IgD-negative memory B cell (primary cell): ENCODE data around the gene PRICKLE2. TPM values are rescaled to one million over a fixed set of nuclear protein-coding genes. Genes with fewer than 3 reads are reported as not detected.

ENCODE experiments used
- H3K27ac Mint-ChIP-seq, 3 donors: one replicate each; pipeline ENCODE4 v1.8.0; 2020 to 2022; ENCODE audit warnings: mild to moderate bottlenecking in 3 of 3, mixed read lengths in 3 of 3, moderate library complexity in 1 of 3
- H3K27me3 Mint-ChIP-seq: one replicate; pipeline ENCODE4 v1.8.0; 2021; ENCODE audit warnings: mixed read lengths
- H3K36me3 Mint-ChIP-seq: one replicate; pipeline ENCODE4 v1.8.0; 2020; ENCODE audit warnings: mild to moderate bottlenecking, mixed read lengths
- H3K4me1 Mint-ChIP-seq, 3 donors: one replicate each; pipeline ENCODE4 v1.8.0; 2020 to 2022; ENCODE audit warnings: mixed read lengths in 3 of 3, mild to moderate bottlenecking in 1 of 3
- H3K4me3 Mint-ChIP-seq, 4 donors: one replicate each; pipeline ENCODE4 v1.8.0; 2020 to 2022; ENCODE audit warnings: mild to moderate bottlenecking in 4 of 4, mixed read lengths in 4 of 4, moderate library complexity in 3 of 4
- H3K9me3 Mint-ChIP-seq, 3 donors: one replicate each; pipeline ENCODE4 v1.8.0; 2020 to 2021; ENCODE audit warnings: mixed read lengths in 3 of 3, mild to moderate bottlenecking in 1 of 3
- polyA plus RNA-seq: library from polyadenylated mRNA; unstranded; fragments of 300-500 nt; fragmentation: Illumina TruSeq; gene quantifications from one replicate; pipeline ENCODE4 v1.2.3, GENCODE V29; 2021

PRICKLE2 gene
- polyA plus RNA-seq, 1 donor from 2014 or later, result 0.73 TPM

DNA sequence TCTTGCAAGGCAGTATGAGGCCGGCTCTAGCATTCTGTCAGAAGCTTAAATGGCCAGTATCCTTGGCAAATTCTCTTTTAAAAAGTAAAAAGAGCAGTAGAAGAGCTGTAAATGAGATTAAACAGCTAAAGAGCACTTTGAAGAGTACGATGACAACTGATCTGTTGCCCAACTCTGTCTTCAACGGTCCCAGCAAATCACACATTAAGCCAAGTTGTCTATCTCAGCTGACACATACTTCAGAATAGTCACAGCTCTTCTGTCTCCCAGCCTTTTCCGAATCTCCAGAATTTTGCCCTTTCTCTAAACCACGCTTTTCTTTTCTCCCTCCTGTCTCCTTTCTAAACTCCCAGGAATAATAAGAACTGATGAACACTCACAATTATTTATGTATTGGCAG lies 51.7 kb downstream of the PRICKLE2 start:
- no peak overlapping the region for H3K4me3 Mint-ChIP-seq

DNA sequence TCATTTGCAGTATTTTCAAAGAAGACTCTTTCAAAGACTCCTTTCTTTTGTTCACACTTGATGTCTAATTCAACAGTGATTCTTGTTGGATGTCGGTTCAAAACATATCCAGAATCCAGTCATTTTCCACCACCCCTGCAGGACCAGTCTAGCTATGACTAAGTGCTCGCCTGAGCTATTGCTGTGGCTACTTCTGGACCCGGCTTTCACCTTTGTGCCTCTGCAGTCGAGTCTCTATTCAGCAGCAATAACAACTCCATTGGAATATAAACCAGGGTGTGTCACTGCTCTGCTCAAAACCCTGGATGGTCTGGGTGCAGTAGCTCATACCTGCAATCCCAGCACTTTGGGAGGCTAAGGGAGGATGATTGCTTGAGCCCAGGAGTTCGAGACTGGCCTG lies 55.0 kb downstream of the PRICKLE2 start:
- Mint-ChIP-seq H3K4me3 (no peak overlapping the region), H3K9me3 (peaks cover 0 to 1% (median 0%) of the 10 kb centered on the region in 3 donors), H3K4me1 (peaks cover 0 to 2% (median 1%) of the 10 kb centered on the region in 3 donors), H3K36me3 (peaks cover 2% of the 10 kb centered on the region), H3K27me3 (no peaks in the 10 kb centered on the region), H3K27ac (no peak overlapping the region)

More for the DNA sequence above, 51.7 kb downstream of the PRICKLE2 start:
- H3K4me1 Mint-ChIP-seq, result peaks cover 0 to 7% (median 1%) of the 10 kb centered on the region in 3 donors
- no peak overlapping the region for H3K27ac Mint-ChIP-seq
- H3K27me3 Mint-ChIP-seq, result no peaks in the 10 kb centered on the region
- peaks cover 0 to 1% (median 0%) of the 10 kb centered on the region in 3 donors for H3K9me3 Mint-ChIP-seq
- H3K36me3 Mint-ChIP-seq, result peaks cover 2% of the 10 kb centered on the region

DNA sequence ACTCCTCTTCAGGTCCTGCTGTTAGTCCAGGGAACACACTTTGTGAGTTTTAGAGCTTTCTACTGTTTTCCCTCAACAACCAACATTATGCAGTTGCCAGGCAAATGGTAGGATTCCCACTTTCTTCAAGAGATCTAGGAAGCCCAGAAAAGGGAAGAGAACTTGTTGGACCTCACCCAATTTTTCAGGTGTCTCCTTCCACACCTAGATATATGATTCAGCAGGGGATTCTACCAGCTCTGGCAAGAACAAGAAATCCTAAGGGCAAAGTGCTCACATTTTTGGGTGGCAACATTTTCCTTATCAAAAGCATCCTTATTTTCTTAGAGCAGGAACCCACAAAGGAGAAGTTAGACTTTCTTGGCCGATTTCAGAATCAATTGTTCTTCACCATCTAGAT lies 57.4 kb downstream of the PRICKLE2 start:
- no peak overlapping the region for H3K4me3 Mint-ChIP-seq
- H3K9me3 Mint-ChIP-seq, result peaks cover 0 to 1% (median 0%) of the 10 kb centered on the region in 3 donors
- no peak overlapping the region for H3K27ac Mint-ChIP-seq
- no peaks in the 10 kb centered on the region for H3K36me3 Mint-ChIP-seq
- H3K27me3 Mint-ChIP-seq, result no peaks in the 10 kb centered on the region
- peaks cover 7 to 11% (median 7%) of the 10 kb centered on the region in 3 donors for H3K4me1 Mint-ChIP-seq

DNA sequence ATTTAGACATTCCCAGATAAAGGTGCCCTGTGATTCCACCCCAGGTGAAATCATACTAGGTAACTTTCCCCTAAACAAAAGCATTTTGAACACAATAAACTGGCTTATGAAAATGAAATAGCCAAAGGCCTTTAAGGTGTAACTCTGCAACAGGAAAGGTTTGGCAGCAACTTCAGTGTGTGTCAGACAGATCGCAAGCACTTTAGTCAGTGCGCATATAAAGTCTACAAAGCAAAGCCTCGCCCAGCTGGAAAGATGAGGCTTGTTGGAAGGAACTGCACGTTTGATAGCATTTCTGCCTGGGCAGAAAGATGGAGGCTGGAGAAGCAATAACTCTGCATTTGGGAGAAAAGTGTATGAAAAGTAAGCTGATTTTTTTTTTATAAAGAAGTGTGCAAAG lies 57.9 kb downstream of the PRICKLE2 start:
- peaks cover 0 to 1% (median 0%) of the 10 kb centered on the region in 3 donors for H3K9me3 Mint-ChIP-seq
- H3K36me3 Mint-ChIP-seq, result no peaks in the 10 kb centered on the region
- no peaks in the 10 kb centered on the region for H3K27me3 Mint-ChIP-seq
- H3K4me1 Mint-ChIP-seq, result peaks cover 7 to 13% (median 8%) of the 10 kb centered on the region in 3 donors
- H3K4me3 Mint-ChIP-seq, result no peak overlapping the region
- H3K27ac Mint-ChIP-seq, result no peak overlapping the region

DNA sequence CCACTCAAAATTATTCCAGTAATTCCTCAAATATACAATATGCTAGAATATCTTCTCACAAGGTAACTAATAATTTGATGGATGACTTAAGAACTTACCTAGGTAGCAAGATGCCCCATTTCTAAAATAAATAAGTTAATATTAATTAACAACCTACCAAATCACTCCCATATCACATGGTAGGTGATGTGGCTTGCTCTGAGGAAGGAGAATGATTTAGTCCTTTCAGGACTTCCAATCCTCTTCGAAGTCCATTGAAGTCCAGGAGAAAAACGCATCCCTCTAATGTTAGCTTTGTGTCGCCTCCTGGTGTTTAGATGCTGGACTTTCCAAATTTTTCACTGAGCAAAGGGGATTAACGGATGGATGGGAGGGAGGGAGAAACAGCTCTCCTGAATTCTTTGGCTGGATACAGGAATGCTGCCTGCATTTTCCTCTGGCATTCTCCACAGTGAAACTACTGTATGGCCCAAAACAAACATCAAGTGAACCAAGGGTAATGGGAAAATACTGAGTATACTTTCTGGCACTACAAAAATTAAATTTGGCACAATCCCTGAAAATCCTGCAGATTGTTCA lies 58.6 kb downstream of the PRICKLE2 start:
- Mint-ChIP-seq H3K27ac (no peak overlapping the region), H3K36me3 (no peaks in the 10 kb centered on the region), H3K4me3 (no peak overlapping the region), H3K9me3 (peaks cover 0 to 1% (median 0%) of the 10 kb centered on the region in 3 donors), H3K27me3 (no peaks in the 10 kb centered on the region), H3K4me1 (peaks cover 11 to 19% (median 12%) of the 10 kb centered on the region in 3 donors)

DNA sequence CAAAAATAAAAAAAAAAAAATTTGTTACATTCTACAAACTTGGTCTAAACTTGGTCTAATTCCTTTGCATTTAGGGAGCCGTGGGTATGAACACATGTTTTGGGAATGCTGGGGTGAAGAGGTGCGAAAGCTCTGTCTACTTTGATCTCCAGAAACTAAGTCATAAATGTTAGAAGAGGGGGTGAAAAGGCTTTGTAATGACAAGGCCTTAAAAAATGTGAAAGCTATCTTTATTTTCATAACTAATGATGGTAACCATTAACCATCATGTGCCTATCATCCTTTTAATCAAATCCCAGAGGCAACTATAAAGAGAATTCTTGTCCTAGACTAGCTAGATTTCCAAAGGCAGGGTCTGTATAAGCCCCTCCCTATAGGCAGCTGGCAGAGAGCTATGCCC lies 60.9 kb downstream of the PRICKLE2 start:
- Mint-ChIP-seq H3K4me3 (no peak overlapping the region), H3K4me1 (peaks cover 18 to 25% (median 18%) of the 10 kb centered on the region in 3 donors), H3K27me3 (peaks cover 3% of the 10 kb centered on the region), H3K9me3 (peaks cover 0 to 1% (median 0%) of the 10 kb centered on the region in 3 donors), H3K27ac (no peak overlapping the region), H3K36me3 (no peaks in the 10 kb centered on the region)

DNA sequence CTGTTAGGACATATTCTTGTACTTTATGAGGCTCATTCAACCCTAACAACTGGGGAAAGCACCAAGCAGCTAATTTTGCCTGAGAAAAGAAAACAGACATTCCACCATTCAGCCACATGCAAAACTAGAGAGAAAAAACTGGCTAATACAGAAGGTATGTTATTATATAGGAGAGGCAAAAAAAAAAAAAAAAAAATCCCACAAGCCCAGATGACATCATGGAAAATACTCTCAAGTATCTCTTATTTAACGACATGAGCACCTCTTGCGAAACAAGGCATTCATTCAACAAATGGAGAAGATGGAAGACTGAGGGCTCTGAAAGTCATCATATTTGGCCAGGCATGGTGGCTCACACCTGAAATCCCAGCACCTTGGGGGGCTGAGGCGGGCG lies 61.5 kb downstream of the PRICKLE2 start:
- no peaks in the 10 kb centered on the region for H3K36me3 Mint-ChIP-seq
- peaks cover 0 to 1% (median 0%) of the 10 kb centered on the region in 3 donors for H3K9me3 Mint-ChIP-seq

DNA sequence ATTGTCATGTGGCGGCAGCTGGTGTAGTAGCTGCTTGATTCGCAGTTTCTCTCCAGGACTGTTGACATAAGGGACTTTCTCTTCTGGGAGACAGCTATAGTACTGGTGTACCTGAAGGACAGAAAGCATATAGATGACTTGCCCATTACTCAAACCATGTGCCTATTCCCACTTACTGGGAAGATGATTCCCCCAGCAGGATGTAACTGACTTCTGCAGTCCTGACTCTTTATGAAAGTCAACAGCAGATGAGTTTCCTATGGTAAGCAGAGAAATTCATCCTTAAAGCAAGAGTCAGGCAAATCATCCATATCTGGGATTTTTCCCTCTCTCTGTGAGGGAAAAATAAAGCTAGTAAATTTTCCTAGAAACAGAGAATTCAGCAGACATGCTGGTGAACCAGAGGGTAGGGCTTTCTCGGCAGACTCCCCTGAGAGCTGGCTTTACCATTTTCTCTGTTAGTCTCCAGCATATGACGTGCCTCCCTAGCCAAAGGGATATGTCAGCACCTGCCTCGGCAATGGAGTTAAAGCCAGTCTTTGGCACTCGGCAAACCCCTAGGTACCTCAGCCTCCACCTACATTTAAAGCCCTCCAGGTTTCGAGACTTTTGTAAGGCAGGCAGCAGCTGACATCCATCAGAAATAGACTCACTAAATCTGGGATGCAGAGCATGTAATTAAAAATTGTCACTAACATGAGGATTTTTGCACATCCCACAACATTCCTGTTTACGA lies 62.1 kb downstream of the PRICKLE2 start:
- Mint-ChIP-seq H3K4me1 (peaks cover 18 to 25% (median 18%) of the 10 kb centered on the region in 3 donors), H3K27me3 (peaks cover 3% of the 10 kb centered on the region), H3K9me3 (peaks cover 0 to 1% (median 0%) of the 10 kb centered on the region in 3 donors), H3K27ac (peak overlapping the region in 1 of 3 donors; percentile 73), H3K4me3 (no peak overlapping the region), H3K36me3 (no peaks in the 10 kb centered on the region)

More for the DNA sequence above, 61.5 kb downstream of the PRICKLE2 start:
- Mint-ChIP-seq H3K4me3 (peak overlapping the region in 1 of 4 donors; percentile 2), H3K27me3 (peaks cover 3% of the 10 kb centered on the region), H3K4me1 (peaks cover 18 to 25% (median 18%) of the 10 kb centered on the region in 3 donors), H3K27ac (peak overlapping the region in 1 of 3 donors; percentile 73)

DNA sequence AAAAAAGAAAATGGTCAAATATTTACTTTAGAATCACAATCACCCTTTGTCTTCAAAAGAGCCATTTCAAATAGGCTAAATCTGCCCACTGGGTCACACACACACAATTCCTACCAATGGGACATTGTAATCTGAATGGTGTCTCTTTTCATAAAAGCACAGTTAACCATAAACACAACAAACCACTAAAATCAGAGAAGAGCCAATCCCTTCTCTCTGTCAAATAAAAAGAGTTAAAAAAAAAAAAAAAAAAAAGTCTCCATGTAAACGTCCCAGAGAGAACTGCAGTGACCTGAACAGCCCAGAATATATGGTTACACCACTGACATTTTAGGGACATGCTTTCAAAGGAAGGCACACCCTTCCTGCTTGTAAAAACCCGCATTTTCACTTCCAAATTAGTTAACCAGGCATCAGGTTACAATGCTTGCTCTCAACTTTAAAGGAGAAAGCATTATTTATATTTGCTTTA lies 63.7 kb downstream of the PRICKLE2 start:
- H3K27me3 Mint-ChIP-seq, result peaks cover 3% of the 10 kb centered on the region
- H3K4me3 Mint-ChIP-seq, result peak overlapping the region in 3 of 4 donors; percentile 26 to 66 (median 65)
- peak overlapping the region in 1 of 3 donors; percentile 54 for H3K27ac Mint-ChIP-seq
- no peaks in the 10 kb centered on the region for H3K36me3 Mint-ChIP-seq
- H3K9me3 Mint-ChIP-seq, result no peaks in the 10 kb centered on the region
- peaks cover 18 to 25% (median 18%) of the 10 kb centered on the region in 3 donors for H3K4me1 Mint-ChIP-seq

DNA sequence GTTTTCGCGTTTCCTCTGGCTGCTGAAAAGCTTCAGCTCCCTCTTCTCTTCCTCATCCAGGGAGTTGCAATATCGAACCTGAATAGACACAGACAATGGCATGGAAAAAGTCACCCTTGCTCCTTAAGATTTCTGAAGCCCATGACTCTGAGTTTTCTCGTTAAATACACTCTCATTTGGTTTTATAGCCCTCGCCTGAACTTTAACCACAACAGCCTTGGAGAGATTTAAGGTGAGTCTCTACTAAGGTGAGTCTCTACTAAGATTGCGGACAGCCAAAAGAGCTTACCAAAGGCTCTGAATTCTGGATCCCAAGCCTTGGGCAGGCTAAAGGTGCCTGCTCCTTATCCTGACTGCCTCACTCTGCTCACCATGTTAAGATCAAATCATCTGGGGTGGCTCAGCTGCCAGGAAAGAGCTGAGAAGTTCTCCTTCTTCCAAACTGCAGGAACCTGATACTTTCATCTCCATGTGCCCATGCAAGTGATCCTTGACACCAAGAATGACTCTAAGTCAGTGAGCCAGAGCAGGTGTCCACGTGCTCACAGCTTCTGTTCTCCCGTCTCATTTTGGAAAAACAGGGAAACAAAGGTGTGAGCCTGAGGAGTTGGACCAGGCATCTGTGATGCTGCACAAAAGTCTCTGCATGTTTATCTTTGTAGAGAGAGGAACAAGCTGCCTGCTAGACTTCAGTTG lies 65.1 kb downstream of the PRICKLE2 start:
- Mint-ChIP-seq H3K9me3 (no peaks in the 10 kb centered on the region), H3K4me3 (no peak overlapping the region), H3K27me3 (peaks cover 3% of the 10 kb centered on the region), H3K36me3 (no peaks in the 10 kb centered on the region), H3K27ac (no peak overlapping the region), H3K4me1 (peaks cover 18 to 23% (median 20%) of the 10 kb centered on the region in 3 donors)

DNA sequence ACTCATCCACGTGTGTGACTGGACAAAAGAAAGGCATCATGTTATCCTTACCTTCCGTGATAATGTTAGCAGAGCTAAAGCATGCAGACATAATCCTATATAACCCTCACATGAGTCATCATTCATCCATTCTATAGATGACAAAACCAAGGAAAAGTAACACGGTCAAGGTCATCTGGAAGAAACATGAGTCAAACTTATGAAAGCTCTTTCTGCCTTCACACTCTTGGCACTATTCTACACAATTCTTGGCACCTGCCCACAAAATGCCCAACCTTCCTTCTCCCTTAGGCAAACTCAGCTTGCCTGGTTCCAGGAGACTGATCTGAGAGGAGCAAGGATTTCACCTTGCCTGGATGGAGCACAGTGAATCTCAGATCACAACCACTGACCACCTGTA lies 66.9 kb downstream of the PRICKLE2 start:
- H3K4me3 Mint-ChIP-seq, result no peak overlapping the region
- peaks cover 12 to 16% (median 13%) of the 10 kb centered on the region in 3 donors for H3K4me1 Mint-ChIP-seq
- H3K9me3 Mint-ChIP-seq, result no peaks in the 10 kb centered on the region
- peaks cover 3% of the 10 kb centered on the region for H3K27me3 Mint-ChIP-seq
- peaks cover 2% of the 10 kb centered on the region for H3K36me3 Mint-ChIP-seq
- H3K27ac Mint-ChIP-seq, result peak overlapping the region in 1 of 3 donors; percentile 33

DNA sequence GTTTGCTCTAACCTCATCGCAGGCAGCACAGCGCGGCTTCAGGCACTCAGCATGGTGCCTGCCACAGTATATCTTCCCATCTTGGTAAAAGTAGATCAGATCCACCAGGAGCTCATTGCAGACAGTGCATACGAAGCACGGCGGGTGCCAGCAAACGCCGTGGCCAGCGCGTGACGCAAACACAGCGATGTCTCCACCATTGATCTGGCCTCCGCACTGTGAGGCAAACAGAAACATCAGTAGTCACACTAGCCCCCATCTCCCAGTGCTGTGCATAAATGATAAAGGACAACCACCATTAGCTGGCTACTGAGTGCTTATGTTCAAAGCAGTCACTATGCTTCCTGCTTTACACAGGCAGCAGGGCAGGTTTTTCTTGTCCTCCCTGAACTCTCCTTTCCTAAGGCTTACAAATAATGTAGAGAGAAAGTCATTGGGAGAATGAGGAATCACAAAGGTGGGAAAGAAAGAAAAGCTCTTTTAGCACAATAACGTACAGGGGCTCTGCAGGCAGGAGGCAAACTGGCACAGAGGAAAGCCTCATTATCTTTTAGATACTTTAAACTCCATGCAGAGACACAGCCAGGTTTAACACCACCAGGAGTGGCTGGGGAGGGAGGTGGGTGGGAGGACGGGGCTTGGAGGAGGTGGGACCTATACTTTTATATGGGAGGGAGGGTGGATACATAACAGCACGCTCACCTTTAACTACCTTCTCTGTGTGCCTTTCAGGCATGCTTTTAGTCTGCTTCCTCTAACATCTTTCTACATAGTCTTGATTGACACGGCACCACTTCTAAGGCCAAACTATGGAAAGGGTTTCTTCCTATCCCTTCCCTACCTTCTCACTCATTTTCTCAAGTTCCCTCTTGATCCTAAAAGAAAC lies 67.9 kb downstream of the PRICKLE2 start:
- H3K4me3 Mint-ChIP-seq, result no peak overlapping the region
- no peak overlapping the region for H3K27ac Mint-ChIP-seq
- H3K9me3 Mint-ChIP-seq, result no peaks in the 10 kb centered on the region
- peaks cover 3% of the 10 kb centered on the region for H3K27me3 Mint-ChIP-seq
- H3K36me3 Mint-ChIP-seq, result peaks cover 7% of the 10 kb centered on the region
- peaks cover 12% of the 10 kb centered on the region in 3 donors for H3K4me1 Mint-ChIP-seq

DNA sequence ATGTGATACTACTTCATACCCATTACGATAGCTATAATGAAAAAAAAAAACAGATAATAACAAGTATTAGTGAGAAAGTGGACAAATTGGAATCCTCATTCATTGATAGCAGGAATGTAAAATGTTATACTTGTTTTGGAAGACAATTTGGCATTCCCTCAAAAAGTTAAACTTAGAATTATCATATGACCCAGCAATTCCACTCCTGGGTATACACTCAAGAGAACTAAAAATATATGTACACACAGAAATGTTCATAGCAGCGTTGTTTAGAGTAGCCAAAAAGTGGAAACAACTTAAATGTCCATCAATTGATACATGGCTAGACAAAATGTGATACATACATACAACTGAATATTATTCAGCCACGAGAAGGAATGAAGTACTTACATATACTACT lies 69.9 kb downstream of the PRICKLE2 start:
- Mint-ChIP-seq H3K36me3 (peaks cover 10% of the 10 kb centered on the region), H3K4me3 (no peak overlapping the region), H3K4me1 (peaks cover 0 to 6% (median 0%) of the 10 kb centered on the region in 3 donors), H3K27ac (no peak overlapping the region), H3K9me3 (no peaks in the 10 kb centered on the region), H3K27me3 (peaks cover 4% of the 10 kb centered on the region)
